GM12878 (cell line): ENCODE measurements around the gene MACROD2.

Experiments
- POLR2A ChIP-seq: IDR thresholded peaks from 2 replicates; pipeline ENCODE4 v1.6.1; 2011; ENCODE audit warnings: low read depth, mild to moderate bottlenecking, low read length
- SUPT20H ChIP-seq: IDR thresholded peaks from 2 replicates; pipeline ENCODE4 v1.6.1; 2011; ENCODE audit warnings: low read depth, mild to moderate bottlenecking, low read length, moderate library complexity, borderline replicate concordance; ENCODE audit not compliant: control insufficient read depth

GRCh38 chr20:14432597-14432996 lies 437.3 kb downstream of the MACROD2 start:
- no peak for TF ChIP-seq POLR2A
- no peak for TF ChIP-seq SUPT20H
